Endothelial cell of umbilical vein (primary cell): ENCODE data around the gene BPIFB3. TPM values are rescaled to one million over a fixed set of nuclear protein-coding genes. Genes with fewer than 3 reads are reported as not detected.

Source experiments
- BruUV-seq: library from RNA; stranded (reverse); fragments of 400-500 nt; replicated peaks from 2 replicates; lab custom pipeline; 2021; lab: Mats Ljungman, UMichigan
- CTCF ChIA-PET: fragments of 300-600, 350-600 bp; sonication (Branson Sonifier 250); formaldehyde crosslinking; loops from one replicate; lab custom pipeline; 2021; ENCODE audit warnings: antibody characterized with exemption, inconsistent platforms; lab: Charles Lee
- POLR2A ChIA-PET: fragments of 300-600, 350-600 bp; sonication (Branson Sonifier 250); formaldehyde crosslinking; loops from one replicate; lab custom pipeline; 2021; ENCODE audit warnings: antibody characterized with exemption, inconsistent platforms; lab: Charles Lee
- DNase-seq: peaks from one replicate; pipeline ENCODE4 v3.0.0-alpha.2; 2011; ENCODE audit warnings: low read depth, low spot score
- FAIRE-seq: peaks from 2 replicates; lab custom pipeline; 2011; peaks lifted over from hg19 to GRCh38; lab: Jason Lieb, UNC
- H2AFZ ChIP-seq: 2 replicates; pipeline ENCODE4 v1.6.0; 2012; ENCODE audit warnings: low read depth, low read length, control low read depth, inconsistent platforms
- H3K27ac ChIP-seq: 2 replicates; pipeline ENCODE4 v1.5.1; 2011; ENCODE audit warnings: low read depth, mild to moderate bottlenecking, control low read depth, low read length, moderate library complexity; ENCODE audit not compliant: insufficient read depth
- H3K27me3 ChIP-seq, 2 experiments: 2 replicates each; pipeline versions ENCODE4 v1.6.0 to v1.6.1; 2011; ENCODE audit warnings: low read length in 2 of 2, mixed read lengths in 1 of 2; ENCODE audit not compliant: control insufficient read depth in 2 of 2, insufficient read depth in 2 of 2
- H3K36me3 ChIP-seq, 2 experiments: 2 replicates in 1 of 2; 3 replicates in 1 of 2; pipeline ENCODE4 v1.5.1; 2011; ENCODE audit warnings: low read length in 2 of 2, mild to moderate bottlenecking in 1 of 2, moderate library complexity in 1 of 2; ENCODE audit not compliant: control insufficient read depth in 2 of 2, insufficient read depth in 2 of 2; ENCODE audit errors: extremely low read depth in 1 of 2
- H3K4me1 ChIP-seq: 3 replicates; pipeline ENCODE4 v1.5.1; 2011; ENCODE audit warnings: mild to moderate bottlenecking, low read length; ENCODE audit not compliant: control insufficient read depth, insufficient read depth; ENCODE audit errors: extremely low read depth
- H3K4me2 ChIP-seq: 2 replicates; pipeline ENCODE4 v1.6.1; 2011; ENCODE audit warnings: low read length, control low read depth, mixed read lengths; ENCODE audit not compliant: insufficient read depth
- H3K4me3 ChIP-seq, 3 experiments: fragments of 200-600 bp in 1 of 3; sonication (generic), shearing (Covaris generic) in 1 of 3; replicated peaks in 1 of 3; 2 replicates each; pipeline ENCODE4 v1.5.1; 2011 to 2016; ENCODE audit warnings: control low read depth in 3 of 3, low read length in 3 of 3, mild to moderate bottlenecking in 2 of 3, inconsistent platforms in 1 of 3, low read depth in 1 of 3, moderate library complexity in 1 of 3; ENCODE audit not compliant: insufficient read depth in 1 of 3
- H3K79me2 ChIP-seq: 2 replicates; pipeline ENCODE4 v1.6.0; 2012; ENCODE audit warnings: low read length, inconsistent platforms; ENCODE audit not compliant: control insufficient read depth, insufficient read depth
- H3K9ac ChIP-seq: replicated peaks from 2 replicates; pipeline ENCODE3; 2011; ENCODE audit warnings: low read length, control low read depth; ENCODE audit not compliant: insufficient read depth; ENCODE audit errors: extremely low read depth
- H3K9me1 ChIP-seq: replicated peaks from 3 replicates; pipeline ENCODE4 v1.6.0; 2011; ENCODE audit warnings: mild to moderate bottlenecking, low read length; ENCODE audit not compliant: control insufficient read depth, insufficient read depth; ENCODE audit errors: extremely low read depth
- H3K9me3 ChIP-seq: replicated peaks from 2 replicates; pipeline ENCODE4 v1.5.1; 2012; ENCODE audit warnings: low read length, inconsistent platforms; ENCODE audit not compliant: control insufficient read depth, insufficient read depth
- H4K20me1 ChIP-seq: replicated peaks from 2 replicates; pipeline ENCODE3; 2011; ENCODE audit warnings: mild to moderate bottlenecking, low read length; ENCODE audit not compliant: control insufficient read depth, insufficient read depth; ENCODE audit errors: extremely low read depth
- EZH2 ChIP-seq: IDR thresholded peaks from 2 replicates; pipeline ENCODE4 v1.6.1; 2012; ENCODE audit warnings: borderline replicate concordance, low read depth, mild to moderate bottlenecking, moderate library complexity, low read length, inconsistent platforms; ENCODE audit not compliant: severe bottlenecking
- FOS ChIP-seq: IDR thresholded peaks from 2 replicates; pipeline ENCODE4 v1.6.1; 2011; ENCODE audit warnings: mild to moderate bottlenecking, low read length, moderate library complexity, borderline replicate concordance; ENCODE audit not compliant: insufficient read depth
- GATA2 ChIP-seq: IDR thresholded peaks from 2 replicates; pipeline ENCODE4 v1.7.0; 2011; ENCODE audit warnings: low read depth, mild to moderate bottlenecking, moderate library complexity, mixed read lengths, low read length; ENCODE audit not compliant: insufficient read length, insufficient read depth
- MYC ChIP-seq: IDR thresholded peaks from one replicate; pipeline ENCODE4 v1.6.1; 2011; ENCODE audit warnings: mild to moderate bottlenecking, low read depth, low read length
- POLR2AphosphoS5 ChIP-seq: IDR thresholded peaks from 2 replicates; pipeline ENCODE4 v1.6.1; 2012; ENCODE audit warnings: low read depth, mild to moderate bottlenecking, control low read depth, low read length, moderate library complexity; ENCODE audit not compliant: insufficient read depth
- dilution Hi-C: fragments of 300-500 bp; cut with MboI; formaldehyde crosslinking; loops from one replicate; pipeline ENCODE4 v1.15.0; 2019; ENCODE audit warnings: low sequenced_read_pairs; ENCODE audit not compliant: extremely low pct_ligation_motif_present
- intact Hi-C: fragments of 100-400 bp; cut with micrococcal nuclease; formaldehyde crosslinking; loops from one replicate; pipeline ENCODE4 v1.10.0; 2022
- polyA plus RNA-seq, 4 experiments: library from polyadenylated mRNA; depleted of rRNA in 3 of 4; stranded (reverse) in 3 of 4; unstranded in 1 of 4; fragments of >200 nt; gene quantifications; 2 replicates each; pipeline versions ENCODE4 v1.2.1 to v1.2.3, GENCODE V29; 2011 to 2012; ENCODE audit warnings: missing spikeins in 1 of 4
- total RNA-seq: library from RNA; stranded (reverse); gene quantifications from 2 replicates; pipeline ENCODE4 v1.2.3, GENCODE V29; 2021
- TF ChIP-seq, protein P1 (sequence below): IDR thresholded peaks from 2 replicates; pipeline ENCODE4 v1.6.1; 2011; ENCODE audit not compliant: insufficient read depth, insufficient read length
- TF ChIP-seq, protein P2 (sequence below), 2 donors: IDR thresholded peaks; 1 replicate in 1 of 2; 2 replicates in 1 of 2; pipeline ENCODE4 v1.5.1; 2011; ENCODE audit warnings: low read length in 2 of 2, mild to moderate bottlenecking in 2 of 2, moderate library complexity in 2 of 2, control low read depth in 1 of 2, inconsistent platforms in 1 of 2, low read depth in 1 of 2; ENCODE audit not compliant: insufficient read depth in 1 of 2; ENCODE audit errors: extremely low read depth in 1 of 2

The BPIFB3 gene
- total and polyA plus RNA-seq, 2 donors (not counting 3 experiments of a cell fraction or from before 2014, with no cell fraction given): not detected

DNA sequence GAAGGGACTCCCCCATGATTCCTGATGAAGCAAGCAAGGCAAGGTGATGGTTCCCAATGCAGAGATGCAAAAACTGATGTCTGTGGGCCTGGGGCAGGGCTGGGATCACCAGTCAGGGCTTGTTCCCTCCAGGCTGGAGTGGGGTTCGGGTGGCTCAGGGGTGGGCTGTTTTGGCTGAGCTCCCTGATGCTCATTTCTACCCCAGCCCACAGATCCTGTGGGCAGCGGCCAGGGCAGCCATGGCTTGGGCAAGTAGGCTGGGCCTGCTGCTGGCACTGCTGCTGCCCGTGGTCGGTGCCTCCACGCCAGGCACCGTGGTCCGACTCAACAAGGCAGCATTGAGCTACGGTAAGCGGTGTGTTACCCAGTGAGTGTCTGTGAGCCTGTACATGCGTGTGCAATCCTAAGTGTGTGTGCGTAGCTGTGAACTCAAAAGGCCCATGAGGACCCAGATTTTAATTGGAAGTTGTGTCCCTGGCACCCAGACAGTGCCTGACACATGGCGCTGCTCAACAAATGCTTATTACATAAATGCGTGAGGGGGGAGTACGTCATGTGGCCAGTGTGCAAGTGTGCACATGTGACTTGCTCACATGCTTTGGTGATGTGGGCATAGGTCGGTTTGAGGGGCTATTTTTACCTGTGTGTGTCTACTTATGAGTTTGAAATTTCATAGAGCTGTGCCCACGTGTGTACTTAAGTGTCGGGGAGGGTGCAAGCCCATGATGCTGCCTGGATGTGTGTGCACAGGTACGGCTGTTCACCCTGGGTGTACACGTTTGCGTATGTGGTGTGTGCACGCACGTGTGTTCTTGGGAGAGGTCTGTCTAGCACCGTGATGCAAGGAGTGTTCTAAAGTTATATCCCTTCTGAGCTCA lies 45.1 kb upstream of the BPIFB3 start:
- Histone ChIP-seq H3K4me3 (no peak overlapping the region), H3K9me1 (no peaks in the 10 kb centered on the region), H3K27me3 (no peaks in the 10 kb centered on the region), H3K4me2 (no peak overlapping the region), H3K4me1 (no peaks in the 10 kb centered on the region), H2AFZ (no peak overlapping the region), H4K20me1 (no peaks in the 10 kb centered on the region), H3K27ac (no peak overlapping the region), H3K9me3 (no peaks in the 10 kb centered on the region), H3K9ac (no peak overlapping the region), H3K79me2 (no peaks in the 10 kb centered on the region), H3K36me3 (no peaks in the 10 kb centered on the region)
- DNase-seq (no peak), FAIRE-seq (no peak)
- intact Hi-C loops: loop anchor here (5.0 kb wide), 1 partner anchor 216 kb away; no protein-coding TSS in a partner anchor
- CTCF ChIA-PET: interaction anchor here (1.0 kb wide), 1 partner anchor 106 kb away, joined by 3 read pairs; no protein-coding TSS in a partner anchor
- POLR2A ChIA-PET: no interaction called here
- dilution Hi-C loops: no loop called here
- no TSS peak for BruUV-seq
- TF ChIP-seq POLR2AphosphoS5 (no peak), FOS (no peak), EZH2 (no peak), MYC (no peak), GATA2 (no peak)
- TF ChIP-seq, protein P1, sequence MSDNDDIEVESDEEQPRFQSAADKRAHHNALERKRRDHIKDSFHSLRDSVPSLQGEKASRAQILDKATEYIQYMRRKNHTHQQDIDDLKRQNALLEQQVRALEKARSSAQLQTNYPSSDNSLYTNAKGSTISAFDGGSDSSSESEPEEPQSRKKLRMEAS: no peak
- TF ChIP-seq, protein P2, sequence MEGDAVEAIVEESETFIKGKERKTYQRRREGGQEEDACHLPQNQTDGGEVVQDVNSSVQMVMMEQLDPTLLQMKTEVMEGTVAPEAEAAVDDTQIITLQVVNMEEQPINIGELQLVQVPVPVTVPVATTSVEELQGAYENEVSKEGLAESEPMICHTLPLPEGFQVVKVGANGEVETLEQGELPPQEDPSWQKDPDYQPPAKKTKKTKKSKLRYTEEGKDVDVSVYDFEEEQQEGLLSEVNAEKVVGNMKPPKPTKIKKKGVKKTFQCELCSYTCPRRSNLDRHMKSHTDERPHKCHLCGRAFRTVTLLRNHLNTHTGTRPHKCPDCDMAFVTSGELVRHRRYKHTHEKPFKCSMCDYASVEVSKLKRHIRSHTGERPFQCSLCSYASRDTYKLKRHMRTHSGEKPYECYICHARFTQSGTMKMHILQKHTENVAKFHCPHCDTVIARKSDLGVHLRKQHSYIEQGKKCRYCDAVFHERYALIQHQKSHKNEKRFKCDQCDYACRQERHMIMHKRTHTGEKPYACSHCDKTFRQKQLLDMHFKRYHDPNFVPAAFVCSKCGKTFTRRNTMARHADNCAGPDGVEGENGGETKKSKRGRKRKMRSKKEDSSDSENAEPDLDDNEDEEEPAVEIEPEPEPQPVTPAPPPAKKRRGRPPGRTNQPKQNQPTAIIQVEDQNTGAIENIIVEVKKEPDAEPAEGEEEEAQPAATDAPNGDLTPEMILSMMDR (IDR thresholded peaks at IDR 0.05; ENCODE audit: extremely low read depth in 1 of 2, insufficient read depth in 1 of 2, low read depth in 1 of 2, low read length in 2 of 2): no peak
